ENCODE results near the gene TMSB15B.

DNA sequence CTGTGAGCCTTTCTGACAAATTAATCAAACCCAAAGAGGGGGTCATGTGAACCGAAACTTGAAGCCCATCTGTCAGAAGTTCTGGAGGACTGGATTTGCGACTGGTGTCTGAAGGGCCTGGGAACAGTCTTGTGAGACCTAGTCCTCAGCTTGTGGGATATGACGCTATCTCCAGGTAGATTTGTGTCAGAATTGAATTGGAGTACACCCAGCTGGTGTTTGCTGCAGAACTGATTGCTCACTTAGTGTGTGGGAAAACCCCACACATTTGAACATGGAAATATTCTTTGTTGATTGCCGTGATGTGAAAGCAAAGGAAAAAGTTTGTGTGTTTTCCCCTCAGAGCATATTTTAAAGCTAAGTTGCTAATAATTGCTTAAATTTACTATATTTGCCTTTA lies 30.3 kb upstream of the TMSB15B start:
- TF ChIP-seq POLR2A (IDR thresholded peaks at IDR 0.05), result no peak
- TF ChIP-seq, protein P1, sequence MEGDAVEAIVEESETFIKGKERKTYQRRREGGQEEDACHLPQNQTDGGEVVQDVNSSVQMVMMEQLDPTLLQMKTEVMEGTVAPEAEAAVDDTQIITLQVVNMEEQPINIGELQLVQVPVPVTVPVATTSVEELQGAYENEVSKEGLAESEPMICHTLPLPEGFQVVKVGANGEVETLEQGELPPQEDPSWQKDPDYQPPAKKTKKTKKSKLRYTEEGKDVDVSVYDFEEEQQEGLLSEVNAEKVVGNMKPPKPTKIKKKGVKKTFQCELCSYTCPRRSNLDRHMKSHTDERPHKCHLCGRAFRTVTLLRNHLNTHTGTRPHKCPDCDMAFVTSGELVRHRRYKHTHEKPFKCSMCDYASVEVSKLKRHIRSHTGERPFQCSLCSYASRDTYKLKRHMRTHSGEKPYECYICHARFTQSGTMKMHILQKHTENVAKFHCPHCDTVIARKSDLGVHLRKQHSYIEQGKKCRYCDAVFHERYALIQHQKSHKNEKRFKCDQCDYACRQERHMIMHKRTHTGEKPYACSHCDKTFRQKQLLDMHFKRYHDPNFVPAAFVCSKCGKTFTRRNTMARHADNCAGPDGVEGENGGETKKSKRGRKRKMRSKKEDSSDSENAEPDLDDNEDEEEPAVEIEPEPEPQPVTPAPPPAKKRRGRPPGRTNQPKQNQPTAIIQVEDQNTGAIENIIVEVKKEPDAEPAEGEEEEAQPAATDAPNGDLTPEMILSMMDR (IDR thresholded peaks at IDR 0.05 in 4 of 5, conservative IDR thresholded peaks at IDR 0.05 in 1 of 5), result no peak

All from gastrocnemius medialis (tissue), 4 donors.